LNCaP clone FGC (cell line): Measurements from ENCODE around the gene RHEBL1.
A peak's percentile ranks its signal among the peaks of the same experiment; 100 is the strongest.

ENCODE experiments used
- DNase-seq: peaks from one replicate; pipeline ENCODE4 v3.0.0-alpha.2; 2011; ENCODE audit warnings: low read depth
- H3K4me3 ChIP-seq: 2 replicates; pipeline ENCODE4 v1.5.1; 2011; ENCODE audit warnings: mild to moderate bottlenecking, low read depth, low read length, control low read depth
- TF ChIP-seq, protein P1 (sequence below): IDR thresholded peaks from 2 replicates; pipeline ENCODE4 v1.5.1; 2012; ENCODE audit warnings: mild to moderate bottlenecking; ENCODE audit not compliant: control insufficient read depth, insufficient read depth; ENCODE audit errors: extremely low read depth

The RHEBL1 gene

GRCh38 chr12:49023812-49024211 lies 46.0 kb downstream of the RHEBL1 start:
- TF ChIP-seq, protein P1, sequence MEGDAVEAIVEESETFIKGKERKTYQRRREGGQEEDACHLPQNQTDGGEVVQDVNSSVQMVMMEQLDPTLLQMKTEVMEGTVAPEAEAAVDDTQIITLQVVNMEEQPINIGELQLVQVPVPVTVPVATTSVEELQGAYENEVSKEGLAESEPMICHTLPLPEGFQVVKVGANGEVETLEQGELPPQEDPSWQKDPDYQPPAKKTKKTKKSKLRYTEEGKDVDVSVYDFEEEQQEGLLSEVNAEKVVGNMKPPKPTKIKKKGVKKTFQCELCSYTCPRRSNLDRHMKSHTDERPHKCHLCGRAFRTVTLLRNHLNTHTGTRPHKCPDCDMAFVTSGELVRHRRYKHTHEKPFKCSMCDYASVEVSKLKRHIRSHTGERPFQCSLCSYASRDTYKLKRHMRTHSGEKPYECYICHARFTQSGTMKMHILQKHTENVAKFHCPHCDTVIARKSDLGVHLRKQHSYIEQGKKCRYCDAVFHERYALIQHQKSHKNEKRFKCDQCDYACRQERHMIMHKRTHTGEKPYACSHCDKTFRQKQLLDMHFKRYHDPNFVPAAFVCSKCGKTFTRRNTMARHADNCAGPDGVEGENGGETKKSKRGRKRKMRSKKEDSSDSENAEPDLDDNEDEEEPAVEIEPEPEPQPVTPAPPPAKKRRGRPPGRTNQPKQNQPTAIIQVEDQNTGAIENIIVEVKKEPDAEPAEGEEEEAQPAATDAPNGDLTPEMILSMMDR: no peak
- no peak for DNase-seq
- no peak overlapping the region for H3K4me3 ChIP-seq

DNA sequence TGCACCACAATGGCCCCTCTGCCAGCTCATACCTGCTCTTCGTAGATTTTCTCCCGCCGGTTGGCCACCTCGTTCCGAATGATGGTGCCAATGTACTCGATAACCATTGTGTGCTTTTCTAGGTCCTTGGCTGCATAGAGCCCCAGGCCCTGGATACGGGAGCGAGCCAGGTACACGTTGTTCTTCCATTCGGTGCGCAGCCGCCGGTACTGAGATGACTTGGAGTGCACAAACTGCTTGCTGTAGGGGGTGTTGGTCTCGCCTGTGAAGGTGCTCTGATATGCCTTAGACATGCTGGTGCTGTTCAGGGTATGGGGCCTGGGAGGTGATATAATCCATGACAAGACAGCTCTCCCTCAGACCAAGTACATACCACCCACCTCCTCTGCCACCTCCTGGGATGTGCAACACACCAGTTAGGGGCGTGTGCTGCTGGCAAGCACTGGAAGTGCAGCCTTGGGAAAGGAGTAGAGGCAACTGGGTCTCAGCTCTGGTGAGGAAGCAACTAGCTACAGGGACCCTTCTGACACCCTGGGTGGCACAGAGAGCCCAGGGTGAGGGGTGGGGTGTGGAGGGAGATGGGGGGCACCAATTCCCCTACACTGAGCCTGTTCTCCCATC lies 47.1 kb downstream of the RHEBL1 start:
- no peak for DNase-seq
- H3K4me3 ChIP-seq: no peak overlapping the region
- TF ChIP-seq, protein P1: no peak

- TF ChIP-seq, protein P1: no peak
- no peak for DNase-seq
- H3K4me3 ChIP-seq: no peak overlapping the region
These were observed 48.4 kb downstream of the RHEBL1 start for GRCh38 chr12:49021292-49021915.

- no peak overlapping the region for H3K4me3 ChIP-seq
- no peak for DNase-seq
- TF ChIP-seq, protein P1: no peak
These were observed 49.3 kb downstream of the RHEBL1 start for GRCh38 chr12:49020441-49020840.

DNA sequence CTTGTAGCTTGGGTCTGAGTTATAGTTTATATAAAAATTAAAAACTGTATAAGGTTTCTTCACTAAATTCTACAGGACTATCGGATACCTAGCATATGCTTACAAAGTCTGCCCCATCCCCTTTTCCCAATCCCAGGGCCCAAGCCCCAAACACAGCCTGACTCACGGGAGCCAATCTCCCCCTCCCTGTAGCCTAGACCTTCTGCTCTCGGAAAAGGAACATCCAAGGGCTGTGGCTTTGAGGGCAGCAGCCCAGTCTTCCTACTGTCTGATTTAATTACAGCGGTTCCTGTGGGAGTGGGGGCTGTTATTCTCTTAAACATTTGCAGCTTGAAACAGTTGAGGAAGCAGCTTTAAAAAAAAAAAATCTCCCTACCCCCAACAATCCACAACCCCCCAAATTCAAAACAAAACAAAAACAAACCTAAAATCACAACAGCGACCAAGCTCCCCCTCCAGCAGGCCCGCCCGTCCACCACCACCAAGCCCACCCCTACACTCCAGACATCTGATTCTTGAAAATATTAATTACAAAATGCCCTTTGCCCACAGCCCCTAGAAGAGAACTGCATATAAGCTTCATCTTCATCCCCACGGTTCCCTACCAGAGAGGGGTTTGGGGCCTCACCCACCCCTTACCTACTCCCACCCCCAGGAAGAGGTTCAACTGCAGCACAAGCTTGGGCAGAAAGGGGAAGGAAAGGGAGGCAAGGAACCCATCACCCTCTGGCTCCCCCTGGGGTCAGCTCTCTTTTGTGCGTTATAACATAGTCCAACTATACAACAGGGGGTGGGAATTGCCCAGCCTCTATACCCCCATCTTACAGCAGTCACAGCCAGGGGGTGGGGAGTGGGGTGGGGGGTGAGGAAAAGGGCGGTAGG lies 50.1 kb downstream of the RHEBL1 start:
- DNase-seq: no peak
- peak overlapping the region; percentile 93 for H3K4me3 ChIP-seq
- TF ChIP-seq, protein P1: peak; percentile 27; the same call in 1 of the 2 replicates

GRCh38 chr12:49019120-49019430 lies 50.7 kb downstream of the RHEBL1 start:
- TF ChIP-seq, protein P1: no peak
- no peak for DNase-seq
- H3K4me3 ChIP-seq: peak overlapping the region; percentile 93
